GM21786 (cell line): ENCODE results near the gene LRRC63.
A peak's percentile ranks its signal among the peaks of the same experiment; 100 is the strongest.
"Not testable (repeated sequence)": the region's sequence is repeated elsewhere in the genome, so short reads cannot be mapped to it uniquely, and the experiment has no call there.

Experiments
- ATAC-seq: cut with Tn5 transposase; IDR thresholded peaks from one replicate; pipeline ENCODE4 v1.9.1; 2021; ENCODE audit not compliant: unreplicated experiment

Gene LRRC63, protein sequence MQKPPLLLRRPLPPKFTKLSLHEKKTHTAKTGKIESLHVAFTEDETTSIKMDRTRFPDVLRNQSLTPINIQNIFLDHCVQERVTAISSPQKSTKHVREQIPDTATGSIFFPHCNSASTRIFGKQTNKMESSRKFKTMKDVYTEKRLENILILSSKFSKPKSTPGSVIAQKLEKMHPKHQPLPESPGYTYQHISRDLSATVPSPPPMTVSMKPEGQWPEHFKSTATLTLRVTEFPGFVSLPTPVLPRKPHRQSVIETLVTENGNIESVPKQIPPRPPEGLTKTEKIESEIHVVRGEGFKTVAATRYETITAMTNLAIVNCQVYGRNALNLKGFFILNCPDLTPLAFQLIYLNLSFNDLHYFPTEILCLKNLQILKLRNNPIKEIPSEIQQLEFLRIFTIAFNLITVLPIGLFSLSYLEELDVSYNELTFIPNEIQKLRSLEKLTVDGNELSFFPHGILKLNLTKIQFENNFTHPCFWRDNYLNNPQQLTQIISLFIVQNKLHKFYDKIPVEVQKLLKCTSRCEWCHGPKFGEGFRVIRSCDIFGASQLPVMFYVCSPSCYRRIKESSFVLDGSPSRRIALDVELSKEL

DNA sequence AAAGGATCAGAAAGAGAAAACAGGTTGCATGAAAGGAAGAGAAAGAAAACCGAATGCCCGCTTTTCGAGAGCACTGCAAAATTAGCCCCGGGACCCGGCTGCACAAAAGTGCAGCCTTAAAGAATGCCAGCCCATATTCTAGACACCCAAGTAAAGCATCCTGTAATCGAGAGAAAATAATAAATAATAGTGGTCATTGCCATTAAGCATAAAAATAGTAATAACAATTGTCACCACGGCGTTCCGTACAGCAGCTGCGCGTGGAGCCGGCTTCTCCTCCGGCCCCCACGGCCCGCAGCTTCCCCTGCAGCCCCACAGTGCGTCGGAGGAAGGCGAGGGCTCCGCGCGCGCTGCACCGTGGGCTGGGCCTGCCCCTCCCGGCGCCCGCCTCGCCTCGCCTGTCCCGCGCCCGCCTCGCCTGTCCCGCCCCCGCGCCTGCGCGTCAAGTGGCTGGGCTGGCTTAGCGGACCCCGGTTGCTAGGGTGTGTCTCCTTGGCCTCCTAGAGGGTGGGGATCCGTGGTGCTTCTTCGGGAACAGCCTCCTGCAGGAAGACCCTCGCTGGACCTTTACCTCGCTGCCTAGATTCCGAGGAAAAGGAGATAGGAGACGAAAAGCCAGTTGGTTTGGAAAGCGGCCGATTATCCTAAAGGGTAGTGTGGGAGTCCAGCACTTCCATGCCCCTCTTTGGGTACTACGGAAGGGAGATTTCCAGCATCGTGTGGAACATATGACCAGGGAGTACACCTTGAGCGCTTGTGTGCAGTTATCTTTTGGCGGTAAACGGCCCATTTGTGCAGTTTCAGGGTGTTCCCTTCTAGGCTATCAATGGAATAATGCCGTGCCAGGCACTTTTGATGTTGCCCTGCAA lies at the start of gene LRRC63:
TSS of gene LRRC63 (plus strand) at position 446 of the 869 bp plus-strand sequence. CDS start 1,107 bp downstream, outside the sequence.
- ATAC-seq = peak; percentile 93

DNA sequence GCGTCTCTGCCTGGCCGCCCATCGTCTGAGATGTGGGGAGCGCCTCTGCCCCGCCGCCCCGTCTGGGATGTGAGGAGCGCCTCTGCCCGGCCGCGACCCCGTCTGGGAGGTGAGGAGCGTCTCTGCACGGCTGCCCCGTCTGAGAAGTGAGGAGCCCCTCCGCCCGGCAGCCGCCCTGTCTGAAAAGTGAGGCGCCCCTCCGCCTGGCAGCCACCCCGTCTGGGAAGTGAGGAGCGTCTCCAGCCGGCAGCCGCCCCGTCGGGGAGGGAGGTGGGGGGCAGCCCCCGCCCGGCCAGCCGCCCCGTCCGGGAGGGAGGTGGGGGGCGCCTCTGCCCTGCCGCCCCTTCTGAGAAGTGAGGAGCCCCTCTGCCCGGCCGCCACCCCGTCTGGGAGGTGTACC lies 49.0 kb upstream of the LRRC63 start:
- ATAC-seq = not testable (repeated sequence)

DNA sequence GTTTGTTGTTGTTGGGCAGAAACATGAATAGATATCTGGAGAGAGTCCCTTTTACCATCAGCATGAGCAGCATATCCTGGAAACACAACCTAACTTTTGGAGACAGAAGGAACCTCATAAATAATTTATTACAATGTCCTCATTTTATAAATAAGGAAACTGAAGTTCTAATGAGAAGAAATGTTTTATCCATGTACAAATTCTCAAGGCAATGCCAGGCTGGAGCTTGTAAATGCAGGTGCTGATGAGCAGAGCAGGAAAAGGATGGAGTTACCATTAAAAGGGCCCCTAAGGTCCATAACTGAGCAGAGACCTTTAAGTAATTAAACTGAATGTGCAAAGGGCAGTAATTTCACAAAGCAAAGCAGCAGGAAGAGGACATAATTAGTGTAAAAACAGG lies 47.1 kb upstream of the LRRC63 start:
- ATAC-seq = no peak

DNA sequence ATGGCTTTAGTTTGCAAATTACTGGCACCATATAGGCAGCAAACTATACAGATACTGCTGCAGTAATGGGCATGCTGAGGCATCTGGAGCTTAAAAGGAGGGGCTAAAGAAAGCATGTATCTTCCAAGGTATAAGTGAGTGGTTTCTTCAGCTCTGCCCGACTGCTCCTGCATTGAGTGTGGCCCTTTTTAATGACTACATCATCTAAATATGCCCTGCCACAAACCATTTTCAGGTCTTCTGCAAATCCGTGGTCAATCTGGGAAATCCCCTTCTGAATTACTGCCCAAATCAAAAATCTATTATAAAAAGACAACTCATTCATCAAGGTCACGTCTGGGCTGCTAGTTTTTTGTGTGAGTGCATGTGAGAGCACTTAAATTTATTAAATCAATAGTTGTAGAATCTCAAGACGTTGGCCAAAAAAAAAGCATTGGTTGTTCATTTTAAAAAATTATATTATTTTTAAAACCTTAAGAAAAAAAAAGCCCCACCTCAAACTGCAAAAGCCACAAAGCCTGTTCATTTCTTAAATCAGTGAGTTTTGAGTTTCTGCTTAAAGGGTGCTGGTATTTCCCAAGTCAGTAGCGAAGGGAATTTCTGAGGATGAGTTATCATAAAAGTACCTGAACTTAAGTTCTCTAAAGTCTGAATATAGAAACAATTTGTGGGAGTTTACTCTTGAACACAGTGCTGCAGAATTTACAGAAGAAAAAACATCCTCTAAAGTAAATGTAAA lies 46.1 kb upstream of the LRRC63 start:
- peak; percentile 64 for ATAC-seq

DNA sequence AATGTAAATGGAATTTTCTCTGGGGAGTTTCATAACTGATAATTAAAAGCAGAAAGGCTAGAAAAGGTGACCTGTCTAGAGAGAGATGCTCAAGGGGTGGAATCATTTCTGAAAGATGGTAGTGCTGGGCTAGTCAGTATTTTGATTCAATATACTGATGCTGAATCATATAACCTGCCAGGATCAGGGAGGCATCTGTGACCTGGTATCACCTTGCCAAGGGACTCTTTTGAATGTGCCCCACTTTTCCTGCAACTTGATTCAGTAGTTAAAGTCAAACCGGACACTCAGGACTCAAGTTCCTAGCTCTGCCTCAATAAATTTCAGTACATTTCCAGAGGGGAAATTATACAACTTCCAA lies 45.5 kb upstream of the LRRC63 start:
- ATAC-seq = no peak

DNA sequence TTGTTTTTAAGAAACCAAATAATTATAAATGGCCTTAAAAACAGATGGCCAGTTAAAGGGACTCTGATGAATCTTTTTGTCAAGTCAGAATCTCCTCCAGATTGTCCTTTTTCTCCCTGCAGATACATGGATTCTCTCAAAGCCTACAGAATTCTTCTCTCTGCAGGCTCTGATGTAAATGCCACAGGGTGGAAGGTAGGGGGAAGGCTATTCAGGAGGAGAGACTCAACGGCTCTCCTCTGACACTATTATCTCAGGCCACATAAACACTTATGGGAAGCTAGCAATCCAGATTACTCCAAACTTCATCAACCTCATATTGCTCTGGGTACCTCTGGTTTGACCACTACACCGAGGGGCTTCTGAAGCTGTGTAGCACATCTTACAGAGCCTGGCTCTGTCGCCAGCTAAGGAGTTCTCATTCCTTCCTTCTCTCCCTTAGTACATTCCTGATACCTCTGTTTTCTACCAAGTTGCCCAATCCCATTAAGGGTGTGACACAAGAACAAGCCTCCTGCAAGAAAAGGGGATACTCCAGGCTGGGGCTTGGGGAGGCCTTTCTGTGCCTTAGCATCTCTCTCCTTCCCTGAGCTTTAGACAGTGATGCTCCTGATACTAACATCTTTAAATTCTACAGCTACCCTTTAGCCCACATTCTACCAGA lies 44.6 kb upstream of the LRRC63 start:
- ATAC-seq = no peak

DNA sequence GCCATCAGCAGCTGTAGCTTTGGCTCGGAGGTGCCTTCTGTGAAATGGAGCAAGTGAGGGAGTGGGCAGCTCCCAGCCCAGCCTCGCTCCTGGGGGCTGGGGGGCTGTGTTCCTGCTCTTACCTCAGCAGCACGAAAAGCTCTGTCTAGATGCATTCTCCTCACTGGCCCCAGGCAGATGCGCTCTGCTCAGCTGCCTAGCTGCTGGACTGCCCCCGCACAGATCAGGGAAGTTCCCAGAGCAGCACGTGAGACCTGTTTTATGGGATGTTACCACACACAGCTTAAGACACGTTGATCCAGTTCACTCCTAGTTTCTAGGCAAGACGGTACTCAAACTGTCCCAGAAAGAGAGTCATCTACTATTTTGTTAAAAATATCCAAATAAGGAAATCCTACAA lies 43.4 kb upstream of the LRRC63 start:
- ATAC-seq = peak; percentile 29

DNA sequence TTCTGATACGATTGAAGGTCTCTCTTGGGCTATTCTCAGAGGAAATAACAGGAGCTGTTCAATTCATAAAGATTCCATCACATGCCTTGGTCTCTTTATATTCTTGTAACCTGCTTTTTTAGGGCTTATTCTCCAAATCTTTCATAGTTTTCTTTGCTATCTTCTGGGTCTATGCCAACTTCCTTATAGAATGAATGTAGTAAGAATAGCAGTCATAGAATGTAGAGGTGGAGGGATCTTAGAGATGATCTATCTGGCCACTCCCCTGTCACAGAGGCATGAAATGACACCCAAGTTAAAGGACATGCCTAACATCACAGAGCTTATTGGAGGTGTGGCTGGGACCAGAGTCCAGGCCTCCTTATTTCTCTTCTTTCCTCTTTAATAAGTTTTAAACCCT lies 42.9 kb upstream of the LRRC63 start:
- ATAC-seq = no peak

DNA sequence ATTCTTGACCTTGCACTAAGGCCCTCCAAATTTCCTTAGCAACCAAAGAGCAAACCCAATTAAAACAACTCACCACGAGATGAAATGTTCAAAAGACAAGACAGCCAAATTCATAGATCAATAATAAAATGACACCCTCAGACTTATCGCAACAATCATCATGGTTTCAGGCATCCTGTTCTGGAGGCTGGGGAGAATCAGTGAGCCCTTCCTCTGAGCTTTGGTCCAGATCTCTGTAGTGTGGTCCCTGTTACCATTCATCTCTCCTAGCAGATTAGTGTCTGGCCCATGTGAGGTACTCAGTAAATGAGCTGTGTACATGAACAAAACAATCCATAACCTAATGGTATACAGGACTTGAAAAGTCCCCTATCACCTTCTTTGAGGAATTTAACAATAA lies 42.0 kb upstream of the LRRC63 start:
- no peak for ATAC-seq

DNA sequence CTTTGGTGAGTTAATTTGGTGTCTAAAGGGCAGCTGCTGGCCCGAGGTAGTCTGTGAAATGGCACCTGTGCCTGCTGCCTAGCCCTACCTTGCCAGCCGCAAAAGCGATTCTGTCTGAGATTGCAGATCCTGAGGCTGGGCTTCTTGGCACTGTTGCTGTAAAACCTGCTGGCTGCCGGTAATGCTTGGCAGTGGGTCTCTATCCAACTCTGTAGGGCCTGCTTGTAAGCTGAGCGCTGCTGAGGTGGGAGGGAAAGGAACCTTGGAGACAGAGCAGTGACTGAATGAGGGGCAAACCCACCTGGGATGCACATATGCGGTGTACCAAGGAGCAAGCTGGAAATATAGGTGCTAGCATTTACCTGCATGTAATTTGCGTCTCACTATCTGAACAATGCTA lies 41.5 kb upstream of the LRRC63 start:
- ATAC-seq = no peak

DNA sequence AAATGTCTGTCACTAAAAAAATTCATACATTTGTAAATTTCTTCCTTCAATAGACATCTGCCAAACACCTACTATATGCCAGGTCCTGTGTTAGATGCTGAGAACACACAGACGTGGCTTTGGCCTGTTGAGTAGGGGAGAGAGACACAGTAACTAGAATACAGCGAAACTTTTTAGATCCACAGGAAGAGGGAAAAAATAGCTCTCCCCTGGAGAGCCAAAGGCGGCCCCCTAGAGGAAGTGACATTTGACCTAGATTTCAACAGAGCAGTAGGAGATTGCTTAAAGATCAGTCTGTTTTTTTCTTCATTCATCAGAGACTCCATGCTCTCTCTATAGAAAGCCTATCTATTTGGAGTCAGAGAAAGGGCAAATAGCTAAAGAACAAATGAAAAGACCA lies 41.0 kb upstream of the LRRC63 start:
- ATAC-seq = no peak

DNA sequence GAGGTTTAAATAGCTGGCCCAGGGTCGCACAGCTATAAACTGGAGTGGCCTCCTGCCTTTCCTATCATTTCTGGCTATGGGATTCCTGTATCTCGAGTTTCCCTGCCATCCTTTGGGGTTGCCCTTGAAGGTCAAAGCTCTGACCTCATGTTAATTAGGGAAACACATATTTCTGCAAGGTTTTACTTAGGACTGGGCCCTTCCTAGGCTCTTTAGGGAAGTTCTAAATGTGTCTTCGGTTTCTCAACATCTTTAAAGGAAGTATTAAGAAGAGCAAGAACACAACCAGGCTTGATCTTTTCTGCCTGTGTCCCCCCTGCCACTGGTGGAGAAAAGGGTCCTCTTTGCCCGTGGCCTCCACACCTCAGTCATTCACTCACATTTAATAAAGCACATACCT lies 40.5 kb upstream of the LRRC63 start:
- no peak for ATAC-seq

DNA sequence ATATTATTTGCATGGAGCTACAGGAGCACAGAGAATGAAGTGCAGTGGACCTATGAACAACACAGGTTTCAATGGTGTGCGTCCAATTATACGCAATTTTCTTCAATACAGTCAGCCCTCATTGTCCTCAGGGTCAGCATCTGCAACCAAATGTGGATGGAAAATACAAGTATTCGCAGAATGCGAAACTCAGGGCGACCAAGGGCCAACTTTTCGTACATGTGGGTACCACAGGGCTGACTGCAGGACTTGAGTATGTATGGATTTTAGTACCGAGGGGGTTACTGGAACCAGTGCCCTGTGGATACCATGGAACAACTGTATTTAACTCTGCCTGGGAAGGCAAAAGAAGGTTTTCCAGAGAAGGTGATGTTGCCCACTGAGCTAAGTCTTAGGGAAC lies 40.0 kb upstream of the LRRC63 start:
- ATAC-seq = no peak

DNA sequence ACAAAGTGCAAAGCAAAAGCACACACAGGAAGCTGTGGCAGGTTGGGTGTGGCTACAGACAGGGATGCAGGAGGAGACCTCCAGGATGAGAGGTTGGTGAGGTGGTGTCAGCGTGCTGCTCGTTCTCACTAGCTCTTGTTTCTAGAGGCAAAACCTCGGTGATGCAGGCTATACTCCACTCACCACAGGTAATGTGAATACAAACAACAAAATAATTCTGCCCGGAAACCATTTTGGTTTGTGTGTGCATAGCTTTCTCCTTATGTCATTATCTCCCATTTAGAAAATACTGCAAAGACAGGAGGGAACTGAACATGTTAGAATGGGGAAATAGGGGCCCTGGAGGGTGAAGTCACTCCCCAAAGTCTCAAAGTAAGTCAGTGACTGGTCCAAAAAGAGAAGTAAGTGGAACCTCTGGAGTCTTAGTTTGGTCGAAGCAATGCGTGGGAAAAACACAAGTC lies 39.2 kb upstream of the LRRC63 start:
- peak; percentile 26 for ATAC-seq

DNA sequence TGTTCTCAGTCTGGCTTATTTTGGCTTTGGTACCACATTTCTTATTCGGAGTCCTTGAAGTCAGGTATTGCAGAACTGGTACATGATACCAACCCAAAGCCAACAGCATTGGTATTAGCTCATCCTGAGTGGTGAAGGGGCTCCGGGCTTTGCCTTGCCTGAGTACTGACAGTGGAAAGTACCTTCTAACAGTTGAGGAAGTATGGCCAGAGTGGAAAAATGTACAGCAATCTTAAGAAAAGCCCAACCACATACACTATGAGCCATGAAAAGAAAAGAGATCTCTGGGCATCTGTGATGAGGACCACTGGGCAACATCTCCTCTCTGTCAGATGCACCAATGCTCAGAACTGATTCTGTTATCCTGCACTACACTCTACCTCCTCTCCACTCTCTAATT lies 38.1 kb upstream of the LRRC63 start:
- ATAC-seq = no peak

DNA sequence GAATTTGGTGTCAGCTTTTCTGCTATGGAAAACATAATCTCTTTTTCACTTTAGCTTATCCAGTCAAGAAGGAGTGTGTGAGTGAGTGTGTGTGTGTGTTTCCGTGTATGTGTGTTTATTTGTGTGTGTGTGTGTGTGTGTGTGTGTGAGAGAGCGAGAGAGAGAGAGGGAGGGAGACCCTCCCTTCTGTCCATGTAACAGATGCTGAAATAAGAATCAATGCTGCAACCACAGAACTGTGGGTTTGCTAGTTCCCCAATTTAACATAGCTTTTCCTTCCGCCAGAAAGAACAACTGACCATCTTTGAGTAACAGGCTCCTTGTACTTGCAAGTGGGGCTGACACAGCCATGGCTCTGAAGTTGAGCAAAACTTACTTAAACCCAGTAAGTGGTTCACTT lies 35.0 kb upstream of the LRRC63 start:
- ATAC-seq = peak; percentile 43

DNA sequence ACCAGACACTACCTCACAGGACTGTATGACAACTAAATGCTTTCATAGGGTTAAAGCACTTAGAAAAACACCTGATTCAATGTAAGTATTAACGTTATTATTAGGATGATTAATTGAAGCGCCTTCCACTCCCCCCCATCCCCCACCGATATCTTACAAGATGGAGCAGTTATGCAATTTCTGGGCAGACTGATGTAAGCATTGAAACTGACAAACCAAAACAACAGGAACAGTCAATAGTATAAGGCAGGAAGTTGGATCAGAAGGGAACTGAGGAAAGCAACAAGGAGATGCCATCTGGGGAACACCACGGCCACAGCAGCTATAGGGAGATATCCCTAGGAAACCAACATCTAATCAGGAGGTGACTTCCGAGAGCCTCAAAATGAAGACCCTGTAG lies 33.6 kb upstream of the LRRC63 start:
- no peak for ATAC-seq

DNA sequence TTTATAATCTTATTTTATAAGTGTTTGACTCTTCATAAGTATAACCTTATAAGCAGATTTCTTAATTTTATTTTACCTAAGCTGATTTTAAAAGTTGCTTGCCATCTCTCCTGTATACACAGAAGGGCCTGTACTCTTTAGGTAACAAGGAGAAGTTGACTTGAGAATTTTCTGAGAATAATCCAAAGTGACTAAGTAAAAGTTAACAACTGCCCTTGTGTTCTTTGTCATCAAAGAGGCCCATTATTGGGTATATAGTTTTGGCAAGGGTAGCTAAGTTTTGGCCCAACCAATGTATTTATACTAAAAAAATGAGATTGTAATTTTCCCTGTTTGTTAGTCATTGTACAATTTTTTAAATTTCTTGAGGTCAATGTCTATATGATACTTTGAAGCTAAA lies 32.9 kb upstream of the LRRC63 start:
- no peak for ATAC-seq

DNA sequence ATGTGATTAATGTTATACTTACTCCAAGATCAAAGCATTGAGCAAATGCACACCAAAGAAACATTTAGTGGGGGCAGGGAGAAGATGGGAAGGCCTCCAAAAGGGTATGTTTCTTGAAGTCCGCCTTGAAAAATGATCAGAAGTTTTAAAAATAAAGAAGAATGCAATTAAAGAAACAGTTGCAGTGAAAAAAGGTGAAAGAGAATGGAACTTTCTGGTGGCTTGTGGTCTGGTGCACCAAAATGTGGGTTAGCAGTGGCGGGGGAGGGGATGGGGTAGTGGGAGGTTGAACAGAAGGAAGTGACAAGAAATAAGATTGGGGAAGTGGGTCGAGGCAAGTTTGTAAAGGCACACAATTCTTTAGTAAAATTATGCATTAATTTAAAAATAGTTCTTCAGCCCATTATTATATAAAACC lies 32.2 kb upstream of the LRRC63 start:
- ATAC-seq = no peak

DNA sequence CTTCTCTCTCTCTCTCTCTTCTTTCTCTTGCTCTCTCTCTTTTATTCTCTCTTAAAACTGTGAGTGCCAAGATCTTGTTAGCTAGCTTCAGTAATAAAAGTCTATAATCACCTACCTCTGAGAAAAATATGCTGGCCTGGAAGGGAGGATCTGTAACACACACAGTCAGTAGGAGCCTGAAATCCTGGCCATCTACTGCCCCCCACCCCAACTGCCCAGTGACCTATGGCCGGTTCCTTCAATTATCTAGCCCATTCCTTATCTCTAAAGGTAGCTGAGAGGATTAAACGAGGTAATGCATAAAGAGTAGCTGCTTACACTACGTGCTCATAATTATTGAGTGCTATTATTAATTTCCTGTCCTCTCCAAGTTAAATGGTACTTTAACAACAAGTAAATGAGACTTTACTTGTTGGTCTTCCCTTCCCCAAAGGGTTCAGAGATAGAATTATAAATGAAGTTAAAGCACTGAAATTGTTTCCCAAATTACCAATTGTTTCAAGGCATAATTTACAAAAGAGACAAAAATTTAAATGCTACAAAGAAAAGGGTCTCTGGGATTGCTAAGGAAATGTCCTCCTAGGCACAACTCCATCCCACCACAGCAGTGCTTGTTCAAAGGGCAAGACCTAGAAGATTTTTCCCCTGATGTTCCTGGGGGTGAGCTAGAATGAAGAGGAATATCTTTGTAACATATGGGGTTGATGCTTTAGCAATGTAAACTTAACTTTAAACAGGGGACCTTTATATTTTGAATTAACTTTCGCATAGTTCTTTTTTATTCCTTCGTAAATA lies 31.6 kb upstream of the LRRC63 start:
- no peak for ATAC-seq
